OCI-M1 (cell line): ENCODE measurements around the gene HPN.
A peak's percentile ranks its signal among the peaks of the same experiment; 100 is the strongest.
"Not testable (repeated sequence)": the region's sequence is repeated elsewhere in the genome, so short reads cannot be mapped to it uniquely, and the experiment has no call there.

Source experiments
- DNase-seq: peaks from one replicate; lab custom pipeline; 2025; lab: John Stamatoyannopoulos, UW

Gene HPN

GRCh38 chr19:35027851-35028599 lies 13.5 kb upstream of the HPN start:
- DNase-seq = no peak

GRCh38 chr19:35028600-35028885 lies 13.0 kb upstream of the HPN start:
- not testable (repeated sequence) for DNase-seq

- not testable (repeated sequence) for DNase-seq
These were observed 12.2 kb upstream of the HPN start for GRCh38 chr19:35029275-35029736.

GRCh38 chr19:35029737-35030256 lies 11.7 kb upstream of the HPN start:
- DNase-seq = peak; percentile 41

- peak; percentile 72 for DNase-seq
These were observed 11.1 kb upstream of the HPN start, which contains the start of gene SCN1B for GRCh38 chr19:35030257-35031071. SCN1B (plus strand) TSS chr19:35030470; CDS start chr19:35030821, 351 bp downstream.

GRCh38 chr19:35031072-35031881 lies 10.2 kb upstream of the HPN start:
- no peak for DNase-seq

- no peak for DNase-seq
These were observed 9.1 kb upstream of the HPN start for GRCh38 chr19:35032356-35032865.

GRCh38 chr19:35033067-35034004 lies 8.2 kb upstream of the HPN start:
- no peak for DNase-seq

- no peak for DNase-seq
These were observed 7.5 kb upstream of the HPN start for GRCh38 chr19:35034005-35034502.

- DNase-seq = no peak
These were observed 6.7 kb upstream of the HPN start for GRCh38 chr19:35034588-35035382.

- no peak for DNase-seq
These were observed 3.6 kb upstream of the HPN start for GRCh38 chr19:35037716-35038622.

GRCh38 chr19:35038623-35039512 lies 2.7 kb upstream of the HPN start:
- peak; percentile 37 for DNase-seq

- DNase-seq = no peak
These were observed 1.4 kb upstream of the HPN start for GRCh38 chr19:35039881-35040825.

- DNase-seq = peak; percentile 93
These were observed 534 bp upstream of the HPN start for GRCh38 chr19:35040826-35041547.

- no peak for DNase-seq
These were observed 672 bp downstream of the HPN start for GRCh38 chr19:35042056-35042730.
